Mesenchymal stem cell (in vitro differentiated cells and primary cell): ENCODE data around the gene GNG13.

ENCODE experiments used
- DNase-seq: peaks from one replicate; pipeline ENCODE4 v3.0.0-alpha.2; 2013
- H2AFZ ChIP-seq: one replicate; pipeline ENCODE4 v1.6.1; 2013; ENCODE audit warnings: low read depth, mild to moderate bottlenecking, control low read depth, inconsistent platforms, low read length, moderate library complexity
- H2AK5ac ChIP-seq: 2 replicates; pipeline ENCODE4 v1.6.1; 2013; ENCODE audit warnings: low read length, moderate library complexity, mild to moderate bottlenecking, inconsistent platforms; ENCODE audit not compliant: severe bottlenecking
- H2BK120ac ChIP-seq: one replicate; pipeline ENCODE4 v1.6.1; 2013; ENCODE audit warnings: low read depth, mild to moderate bottlenecking, inconsistent platforms, low read length, moderate library complexity
- H2BK12ac ChIP-seq, 2 experiments: one replicate each; pipeline ENCODE4 v1.6.1; 2013; ENCODE audit warnings: inconsistent platforms in 2 of 2, low read length in 2 of 2, mild to moderate bottlenecking in 2 of 2, moderate library complexity in 2 of 2, control low read depth in 1 of 2
- H2BK15ac ChIP-seq: one replicate; pipeline ENCODE4 v1.6.1; 2013; ENCODE audit warnings: mild to moderate bottlenecking, low read depth, inconsistent platforms; ENCODE audit not compliant: poor library complexity, severe bottlenecking
- H2BK5ac ChIP-seq: 2 replicates; pipeline ENCODE4 v1.6.1; 2013; ENCODE audit warnings: low read depth, mild to moderate bottlenecking, low read length, control low read depth, inconsistent platforms; ENCODE audit not compliant: poor library complexity, severe bottlenecking
- H3K14ac ChIP-seq, 2 experiments: one replicate each; pipeline ENCODE4 v1.6.1; 2013; ENCODE audit warnings: inconsistent platforms in 2 of 2, low read length in 2 of 2, control low read depth in 1 of 2, mild to moderate bottlenecking in 1 of 2, moderate library complexity in 1 of 2
- H3K18ac ChIP-seq, 2 experiments: one replicate each; pipeline ENCODE4 v1.6.1; 2013; ENCODE audit warnings: inconsistent platforms in 2 of 2, low read length in 2 of 2, control low read depth in 1 of 2, low read depth in 1 of 2, mild to moderate bottlenecking in 1 of 2
- H3K23ac ChIP-seq, 2 experiments: one replicate each; pipeline ENCODE4 v1.6.1; 2013; ENCODE audit warnings: inconsistent platforms in 2 of 2, low read length in 2 of 2, mild to moderate bottlenecking in 2 of 2, moderate library complexity in 2 of 2, control low read depth in 1 of 2
- H3K27ac ChIP-seq: 2 replicates; pipeline ENCODE4 v1.5.1; 2013; ENCODE audit warnings: mild to moderate bottlenecking, moderate library complexity, low read length, control low read depth, inconsistent platforms; ENCODE audit not compliant: poor library complexity, severe bottlenecking
- H3K27me3 ChIP-seq, 2 experiments: 2 replicates each; pipeline versions ENCODE4 v1.6.1 to v1.7.0; 2013; ENCODE audit warnings: low read length in 2 of 2, mild to moderate bottlenecking in 2 of 2, moderate library complexity in 2 of 2, control low read depth in 1 of 2, inconsistent platforms in 1 of 2; ENCODE audit not compliant: control insufficient read depth in 1 of 2, insufficient read depth in 1 of 2
- H3K36me3 ChIP-seq, 2 experiments: 2 replicates each; pipeline versions ENCODE4 v1.6.1 to v1.7.0; 2013; ENCODE audit warnings: low read length in 2 of 2, control low read depth in 1 of 2, inconsistent platforms in 1 of 2, low read depth in 1 of 2, mild to moderate bottlenecking in 1 of 2; ENCODE audit not compliant: insufficient read depth in 2 of 2, control insufficient read depth in 1 of 2
- H3K4ac ChIP-seq, 2 experiments: one replicate each; pipeline ENCODE4 v1.6.1; 2013; ENCODE audit warnings: inconsistent platforms in 2 of 2, low read length in 2 of 2, mild to moderate bottlenecking in 2 of 2, moderate library complexity in 2 of 2, control low read depth in 1 of 2, low read depth in 1 of 2
- H3K4me1 ChIP-seq: 2 replicates; pipeline ENCODE4 v1.6.1; 2013; ENCODE audit warnings: low read depth, low read length, control low read depth; ENCODE audit not compliant: control insufficient read depth, insufficient read depth
- H3K4me2 ChIP-seq: 2 replicates; pipeline ENCODE4 v1.6.1; 2013; ENCODE audit warnings: low read length, mild to moderate bottlenecking, inconsistent platforms; ENCODE audit not compliant: poor library complexity, severe bottlenecking
- H3K4me3 ChIP-seq, 2 experiments: 2 replicates each; pipeline versions ENCODE4 v1.5.1 to v1.7.0; 2013; ENCODE audit warnings: low read length in 2 of 2, mild to moderate bottlenecking in 2 of 2, control low read depth in 1 of 2, low read depth in 1 of 2; ENCODE audit not compliant: insufficient read depth in 1 of 2
- H3K79me1 ChIP-seq: replicated peaks from 2 replicates; pipeline ENCODE4 v1.6.1; 2013; ENCODE audit warnings: mild to moderate bottlenecking, control low read depth, low read length, inconsistent platforms; ENCODE audit not compliant: poor library complexity, severe bottlenecking
- H3K9ac ChIP-seq: 2 replicates; pipeline ENCODE4 v1.7.0; 2013; ENCODE audit warnings: mild to moderate bottlenecking, low read length, moderate library complexity
- H3K9me3 ChIP-seq: 2 replicates; pipeline ENCODE4 v1.7.0; 2013; ENCODE audit warnings: mild to moderate bottlenecking, low read length; ENCODE audit not compliant: control insufficient read depth
- H4K8ac ChIP-seq: one replicate; pipeline ENCODE4 v1.6.1; 2013; ENCODE audit warnings: inconsistent platforms, mild to moderate bottlenecking, low read length, moderate library complexity
- H4K91ac ChIP-seq: one replicate; pipeline ENCODE4 v1.6.1; 2013; ENCODE audit warnings: mild to moderate bottlenecking, low read length, inconsistent platforms
- WGBS: methylation state at CpG from one replicate; pipeline ENCODE4 v1.1.7; 2013; ENCODE audit warnings: mixed read lengths; 5-methylcytosine and 5-hydroxymethylcytosine counted together

The GNG13 gene

GRCh38 chr16:819336-820043 is 19.0 kb upstream of the GNG13 start:
- Histone ChIP-seq H3K27ac (no peak overlapping the region), H3K36me3 (peaks cover 0 to 4% of the 10 kb centered on the region in 2 experiments), H2BK15ac (no peak overlapping the region), H3K9ac (no peak overlapping the region), H3K4me2 (no peak overlapping the region), H3K18ac (no peak overlapping the region), H3K27me3 (peaks cover 0 to 60% of the 10 kb centered on the region in 2 experiments), H4K91ac (no peak overlapping the region), H2AFZ (no peak overlapping the region), H2BK120ac (no peak overlapping the region), H3K4ac (no peak overlapping the region), H2BK12ac (no peak overlapping the region), H2BK5ac (no peak overlapping the region), H3K9me3 (peaks cover 5% of the 10 kb centered on the region), H3K14ac (no peak overlapping the region), H3K4me3 (no peak overlapping the region), H3K79me1 (no peaks in the 10 kb centered on the region), H2AK5ac (no peak overlapping the region), H4K8ac (no peak overlapping the region), H3K4me1 (peaks cover 14% of the 10 kb centered on the region), H3K23ac (no peak overlapping the region)
- 86% methylated on average over 23 of the region's 23 CpGs for WGBS
- no peak for DNase-seq

GRCh38 chr16:818592-818991 is 18.1 kb upstream of the GNG13 start:
- Histone ChIP-seq H3K9me3 (peaks cover 5% of the 10 kb centered on the region), H3K79me1 (no peaks in the 10 kb centered on the region), H4K8ac (no peak overlapping the region), H2AFZ (no peak overlapping the region), H3K27ac (no peak overlapping the region), H2BK15ac (no peak overlapping the region), H3K4me1 (peaks cover 17% of the 10 kb centered on the region), H3K14ac (no peak overlapping the region), H3K18ac (no peak overlapping the region), H2BK12ac (no peak overlapping the region), H2BK120ac (no peak overlapping the region), H3K27me3 (peaks cover 0 to 65% of the 10 kb centered on the region in 2 experiments), H2BK5ac (no peak overlapping the region), H3K4me3 (no peak overlapping the region), H4K91ac (no peak overlapping the region), H3K4me2 (no peak overlapping the region), H3K9ac (no peak overlapping the region), H2AK5ac (no peak overlapping the region), H3K4ac (no peak overlapping the region), H3K23ac (no peak overlapping the region), H3K36me3 (no peaks in the 10 kb centered on the region)
- WGBS = 78% methylated on average over 1 of the region's 2 CpGs
- no peak for DNase-seq

- H3K9me3 ChIP-seq = peaks cover 5% of the 10 kb centered on the region
- H3K27ac ChIP-seq = no peak overlapping the region
- no peak for DNase-seq
- H3K4me1 ChIP-seq = peaks cover 22% of the 10 kb centered on the region
- no peak overlapping the region for H4K8ac ChIP-seq
- H3K9ac ChIP-seq = no peak overlapping the region
- H2AFZ ChIP-seq = no peak overlapping the region
- no peak overlapping the region for H3K14ac ChIP-seq
- H2BK5ac ChIP-seq = no peak overlapping the region
- H3K4me3 ChIP-seq = no peak overlapping the region
- H4K91ac ChIP-seq = no peak overlapping the region
- 82% methylated on average over 8 of the region's 8 CpGs for WGBS
- no peak overlapping the region for H3K18ac ChIP-seq
- H2AK5ac ChIP-seq = no peak overlapping the region
- no peak overlapping the region for H3K4me2 ChIP-seq
- H3K79me1 ChIP-seq = no peaks in the 10 kb centered on the region
- H3K23ac ChIP-seq = no peak overlapping the region
- H3K4ac ChIP-seq = no peak overlapping the region
- H2BK120ac ChIP-seq = no peak overlapping the region
- H2BK12ac ChIP-seq = no peak overlapping the region
- H2BK15ac ChIP-seq = no peak overlapping the region
- peaks cover 3 to 65% of the 10 kb centered on the region in 2 experiments for H3K27me3 ChIP-seq
- H3K36me3 ChIP-seq = peaks cover 0 to 3% of the 10 kb centered on the region in 2 experiments
Observed at GRCh38 chr16:818132-818531, 17.6 kb upstream of the GNG13 start.

- no peak overlapping the region for H2AFZ ChIP-seq
- H2BK15ac ChIP-seq = no peak overlapping the region
- H3K14ac ChIP-seq = no peak overlapping the region
- H3K27ac ChIP-seq = no peak overlapping the region
- no peaks in the 10 kb centered on the region for H3K79me1 ChIP-seq
- H2AK5ac ChIP-seq = no peak overlapping the region
- H2BK12ac ChIP-seq = no peak overlapping the region
- H3K4ac ChIP-seq = no peak overlapping the region
- no peak overlapping the region for H3K4me3 ChIP-seq
- peaks cover 0 to 4% of the 10 kb centered on the region in 2 experiments for H3K36me3 ChIP-seq
- no peak overlapping the region for H2BK120ac ChIP-seq
- 91% methylated on average over 71 of the region's 71 CpGs for WGBS
- peaks cover 7 to 62% of the 10 kb centered on the region in 2 experiments for H3K27me3 ChIP-seq
- H3K9me3 ChIP-seq = peaks cover 7% of the 10 kb centered on the region
- H3K23ac ChIP-seq = no peak overlapping the region
- H3K4me2 ChIP-seq = no peak overlapping the region
- H3K9ac ChIP-seq = no peak overlapping the region
- H4K8ac ChIP-seq = no peak overlapping the region
- peaks cover 20% of the 10 kb centered on the region for H3K4me1 ChIP-seq
- no peak overlapping the region for H3K18ac ChIP-seq
- H2BK5ac ChIP-seq = no peak overlapping the region
- no peak overlapping the region for H4K91ac ChIP-seq
- no peak for DNase-seq
Observed at GRCh38 chr16:817001-817906, 16.7 kb upstream of the GNG13 start.
